ENCODE results near the gene PPM1K.

DNA sequence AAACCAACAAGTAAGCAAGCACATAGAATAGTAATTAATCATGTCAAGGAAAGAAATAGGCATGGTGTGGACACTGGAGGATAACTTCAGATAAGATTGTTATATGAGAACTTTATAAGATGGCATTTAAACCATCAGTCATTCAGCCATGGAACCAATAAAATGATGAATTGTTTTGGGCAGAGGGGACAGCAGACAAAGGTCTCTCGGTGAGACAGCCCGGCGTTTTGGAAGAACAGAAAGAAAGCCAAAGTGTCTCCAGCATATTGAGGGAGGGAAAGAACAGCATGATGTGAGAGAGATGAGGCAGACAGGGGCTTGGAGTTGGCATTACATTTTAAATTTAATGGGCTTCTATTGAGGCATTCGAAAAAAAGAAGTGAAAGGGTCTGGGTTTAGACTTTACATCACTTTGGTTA is 883 bp upstream of the PPM1K start:
- TF ChIP-seq, protein P1, sequence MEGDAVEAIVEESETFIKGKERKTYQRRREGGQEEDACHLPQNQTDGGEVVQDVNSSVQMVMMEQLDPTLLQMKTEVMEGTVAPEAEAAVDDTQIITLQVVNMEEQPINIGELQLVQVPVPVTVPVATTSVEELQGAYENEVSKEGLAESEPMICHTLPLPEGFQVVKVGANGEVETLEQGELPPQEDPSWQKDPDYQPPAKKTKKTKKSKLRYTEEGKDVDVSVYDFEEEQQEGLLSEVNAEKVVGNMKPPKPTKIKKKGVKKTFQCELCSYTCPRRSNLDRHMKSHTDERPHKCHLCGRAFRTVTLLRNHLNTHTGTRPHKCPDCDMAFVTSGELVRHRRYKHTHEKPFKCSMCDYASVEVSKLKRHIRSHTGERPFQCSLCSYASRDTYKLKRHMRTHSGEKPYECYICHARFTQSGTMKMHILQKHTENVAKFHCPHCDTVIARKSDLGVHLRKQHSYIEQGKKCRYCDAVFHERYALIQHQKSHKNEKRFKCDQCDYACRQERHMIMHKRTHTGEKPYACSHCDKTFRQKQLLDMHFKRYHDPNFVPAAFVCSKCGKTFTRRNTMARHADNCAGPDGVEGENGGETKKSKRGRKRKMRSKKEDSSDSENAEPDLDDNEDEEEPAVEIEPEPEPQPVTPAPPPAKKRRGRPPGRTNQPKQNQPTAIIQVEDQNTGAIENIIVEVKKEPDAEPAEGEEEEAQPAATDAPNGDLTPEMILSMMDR (IDR thresholded peaks at IDR 0.05 in 8 of 11, conservative IDR thresholded peaks at IDR 0.05 in 3 of 11) = no peak
- no peak for TF ChIP-seq POLR2AphosphoS5 (IDR thresholded peaks at IDR 0.05)
- no peak for TF ChIP-seq POLR2A (IDR thresholded peaks at IDR 0.05)
